GM11168 (cell line): ENCODE data around the gene NRSN1.
"Not testable (repeated sequence)": the region's sequence is repeated elsewhere in the genome, so short reads cannot be mapped to it uniquely, and the experiment has no call there.

Experiments used
- in situ Hi-C: fragments of 300-500 bp; cut with MboI; formaldehyde crosslinking; loops from one replicate; pipeline ENCODE4 v1.12.0; 2022; ENCODE audit warnings: low sequenced_read_pairs; ENCODE audit not compliant: unreplicated experiment

Gene NRSN1

GRCh38 chr6:24139639-24140038 is 13.6 kb downstream of the NRSN1 start:
- in situ Hi-C loops: no loop called here

- in situ Hi-C loops: no loop called here
These were observed 14.6 kb downstream of the NRSN1 start for GRCh38 chr6:24140591-24140990.

DNA sequence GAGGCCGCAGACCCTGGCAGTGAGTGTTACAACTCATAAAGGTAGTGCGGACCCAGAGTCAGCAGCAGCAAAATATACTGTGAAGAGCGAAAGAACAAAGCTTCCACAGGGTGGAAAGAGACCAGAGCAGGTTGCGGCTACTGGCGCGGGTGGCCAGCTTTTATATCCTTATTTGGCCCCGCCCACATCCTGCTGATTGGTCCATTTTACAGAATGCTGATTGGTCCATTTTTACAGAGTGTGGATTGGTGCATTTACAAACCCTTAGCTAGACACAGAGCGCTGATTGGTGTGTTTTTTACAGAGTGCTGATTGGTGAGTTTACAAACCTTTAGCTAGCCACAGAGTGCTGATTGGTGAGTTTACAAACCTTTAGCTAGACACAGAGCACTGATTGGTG is 16.7 kb downstream of the NRSN1 start:
- in situ Hi-C loops: not testable (repeated sequence)

GRCh38 chr6:24145690-24146131 is 19.7 kb downstream of the NRSN1 start:
- in situ Hi-C loops: no loop called here

- in situ Hi-C loops: no loop called here
These were observed 20.9 kb downstream of the NRSN1 start for GRCh38 chr6:24146871-24147270.

DNA sequence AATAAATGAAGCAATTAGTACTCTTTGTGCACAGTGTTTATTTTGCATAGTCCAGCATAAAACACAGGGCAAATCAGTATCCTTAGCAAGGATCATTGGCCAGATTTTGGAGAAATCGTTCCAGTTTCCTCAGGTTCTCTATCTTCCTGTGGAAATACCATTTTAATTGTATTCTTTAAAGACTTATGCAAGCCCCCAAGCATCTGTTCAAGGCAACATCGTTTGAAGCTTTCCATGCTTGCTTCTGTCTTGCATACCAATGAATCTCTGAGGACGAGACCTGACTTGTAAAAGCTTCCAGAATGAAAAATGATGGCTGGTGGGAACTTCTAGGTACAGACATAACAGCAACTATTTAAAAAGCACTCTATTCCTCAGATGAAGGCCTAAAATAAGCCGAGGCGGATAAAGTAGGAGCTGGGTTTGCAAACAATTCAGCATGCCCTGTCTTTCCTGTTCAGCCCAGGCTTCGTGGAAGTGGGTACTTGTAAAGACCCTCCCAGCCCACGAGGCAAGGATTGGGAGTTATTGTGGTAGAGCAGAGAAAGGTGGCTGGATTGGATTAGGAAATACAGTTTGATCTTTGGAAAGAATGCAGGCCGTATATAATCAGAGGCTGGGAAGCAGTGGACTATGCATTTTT is 21.6 kb downstream of the NRSN1 start:
- in situ Hi-C loops: no loop called here

DNA sequence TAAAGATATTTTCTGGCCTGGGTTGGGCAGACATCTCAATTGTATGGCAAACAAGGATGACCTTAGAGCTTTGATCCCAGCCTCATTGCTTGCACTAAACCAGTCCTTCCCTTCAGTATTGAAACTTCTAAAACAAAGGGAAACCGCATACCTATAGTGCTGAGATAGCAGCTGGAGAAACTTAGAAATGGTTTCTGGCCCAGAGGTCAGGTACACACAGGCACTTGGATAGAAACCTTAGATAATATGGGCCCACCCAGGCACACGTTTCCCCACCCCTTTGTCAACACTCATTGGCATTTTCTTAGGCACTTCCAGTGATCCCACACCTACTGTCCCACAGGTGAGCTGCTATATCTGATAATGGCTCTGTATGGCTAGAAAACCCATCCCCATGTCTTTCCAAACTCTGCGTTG is 22.1 kb downstream of the NRSN1 start:
- in situ Hi-C loops: no loop called here

- in situ Hi-C loops: no loop called here
These were observed 22.7 kb downstream of the NRSN1 start for GRCh38 chr6:24148684-24149083.

DNA sequence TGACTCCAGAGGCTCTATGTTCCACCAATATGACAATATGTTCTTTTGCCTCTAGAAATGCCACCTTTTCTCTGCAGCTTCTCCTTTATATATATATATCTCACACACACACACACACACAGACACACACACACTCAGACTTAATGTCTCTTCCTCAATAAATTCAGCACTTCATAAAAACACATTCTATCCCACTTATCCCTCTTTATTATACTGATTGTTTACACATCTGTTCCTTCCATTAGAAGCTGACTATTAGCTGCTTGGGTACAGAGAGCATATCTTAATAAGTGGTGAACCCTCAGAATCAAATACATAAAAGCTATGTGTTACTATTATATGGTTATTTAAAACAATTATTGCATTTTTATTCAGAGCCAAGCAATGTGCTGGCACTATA is 23.3 kb downstream of the NRSN1 start:
- in situ Hi-C loops: no loop called here

GRCh38 chr6:24149836-24150235 is 23.8 kb downstream of the NRSN1 start:
- in situ Hi-C loops: no loop called here

- in situ Hi-C loops: no loop called here
These were observed 26.0 kb downstream of the NRSN1 start for GRCh38 chr6:24152014-24152413.

DNA sequence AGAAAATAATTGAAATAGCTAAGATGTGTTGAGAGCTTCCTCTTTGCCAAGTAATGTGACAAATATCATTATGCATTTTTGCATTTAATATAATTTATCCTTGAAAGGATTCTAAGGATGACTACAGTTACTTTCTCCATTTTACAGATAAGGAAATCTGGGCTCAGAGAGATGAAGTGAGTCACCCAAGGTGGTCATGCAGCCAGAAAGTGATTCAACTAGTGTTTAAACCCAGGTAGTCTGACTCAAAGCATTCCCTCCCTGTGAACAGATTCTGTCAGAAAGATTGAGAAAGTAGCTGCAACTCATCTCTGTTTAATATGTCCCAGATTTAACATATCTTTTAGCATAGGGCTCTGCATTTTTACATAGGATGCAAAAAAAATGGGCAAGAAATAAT is 28.1 kb downstream of the NRSN1 start:
- in situ Hi-C loops: no loop called here

- in situ Hi-C loops: no loop called here
These were observed 31.9 kb downstream of the NRSN1 start for GRCh38 chr6:24157886-24158285.

GRCh38 chr6:24183584-24183983 is 57.6 kb downstream of the NRSN1 start:
- in situ Hi-C loops: no loop called here

GRCh38 chr6:24186349-24186748 is 60.3 kb downstream of the NRSN1 start:
- in situ Hi-C loops: no loop called here

- in situ Hi-C loops: no loop called here
These were observed 62.1 kb downstream of the NRSN1 start for GRCh38 chr6:24187965-24188577.

DNA sequence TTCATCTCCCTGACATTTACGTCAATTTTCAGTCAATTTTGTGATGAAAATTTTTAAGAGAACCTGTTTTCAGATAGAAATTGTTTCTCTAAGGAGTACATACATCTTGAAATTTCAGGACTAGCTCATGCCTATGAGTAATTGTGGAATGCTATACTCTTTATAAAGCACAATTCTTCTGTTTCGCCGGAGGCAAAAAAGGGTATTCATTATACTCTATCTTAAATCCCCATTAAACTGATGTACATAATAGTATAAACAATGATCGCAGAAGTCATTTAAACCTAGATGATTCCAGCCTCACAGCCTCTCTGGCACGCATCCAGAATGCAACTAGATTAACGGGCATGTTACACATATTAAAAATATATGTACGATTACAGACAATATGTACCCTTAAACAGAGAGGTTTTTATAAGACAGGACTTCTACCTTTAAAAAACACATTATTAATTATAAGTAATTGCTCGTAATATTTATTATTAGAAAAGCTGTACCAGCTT is 62.6 kb downstream of the NRSN1 start:
- in situ Hi-C loops: no loop called here

DNA sequence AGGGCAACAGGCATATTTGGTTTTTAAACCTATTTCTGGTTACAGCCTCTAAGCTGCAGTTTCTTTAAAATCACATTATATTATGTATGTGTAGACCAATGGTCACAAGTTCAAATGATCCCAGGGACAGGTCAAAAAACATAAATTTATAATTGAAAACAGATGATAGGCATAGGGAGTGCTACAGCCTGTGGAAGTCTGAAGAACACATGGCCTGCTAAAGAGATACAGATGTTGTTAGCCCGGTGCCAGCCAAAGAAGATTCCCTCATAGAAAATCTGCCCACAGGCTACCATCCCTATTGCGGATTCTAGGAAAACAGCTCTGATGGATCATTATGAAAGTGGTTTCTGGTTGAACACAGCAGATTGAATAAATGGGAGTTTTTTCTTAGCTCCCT is 65.3 kb downstream of the NRSN1 start:
- in situ Hi-C loops: no loop called here

- in situ Hi-C loops: no loop called here
These were observed 67.3 kb downstream of the NRSN1 start for GRCh38 chr6:24193364-24193763.

DNA sequence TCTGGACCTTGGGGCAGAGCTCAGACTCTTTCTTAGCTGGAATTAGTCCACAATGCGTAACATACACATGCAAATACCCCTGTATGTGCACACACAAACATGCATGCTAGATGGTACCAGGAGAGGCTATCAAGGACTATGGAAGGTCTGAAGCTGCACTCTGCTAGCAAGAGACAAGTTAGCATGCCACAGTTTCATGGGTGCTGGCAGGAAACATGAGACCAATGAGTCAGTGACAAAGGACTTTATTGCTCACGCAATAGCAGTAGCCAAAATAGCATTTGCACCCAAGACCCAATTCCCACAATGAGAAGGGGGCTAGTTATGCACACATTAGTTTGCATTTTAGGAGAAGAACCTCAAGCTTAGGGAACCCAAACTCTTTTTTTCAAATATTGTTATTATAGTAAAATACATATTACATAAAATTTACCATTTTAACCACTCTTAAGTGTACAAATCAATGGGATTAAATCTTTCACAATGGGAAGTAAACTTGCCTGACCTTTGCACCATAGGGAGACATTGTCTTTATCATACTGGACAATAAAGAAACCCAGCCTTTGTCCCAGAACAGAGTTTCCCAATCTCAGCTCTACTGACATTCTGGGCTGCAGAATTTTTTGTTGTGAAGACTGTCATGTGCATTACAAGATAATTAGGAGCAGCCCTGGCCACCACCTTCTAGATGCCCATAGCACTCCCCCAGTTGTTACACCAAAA is 69.1 kb downstream of the NRSN1 start:
- in situ Hi-C loops: no loop called here

DNA sequence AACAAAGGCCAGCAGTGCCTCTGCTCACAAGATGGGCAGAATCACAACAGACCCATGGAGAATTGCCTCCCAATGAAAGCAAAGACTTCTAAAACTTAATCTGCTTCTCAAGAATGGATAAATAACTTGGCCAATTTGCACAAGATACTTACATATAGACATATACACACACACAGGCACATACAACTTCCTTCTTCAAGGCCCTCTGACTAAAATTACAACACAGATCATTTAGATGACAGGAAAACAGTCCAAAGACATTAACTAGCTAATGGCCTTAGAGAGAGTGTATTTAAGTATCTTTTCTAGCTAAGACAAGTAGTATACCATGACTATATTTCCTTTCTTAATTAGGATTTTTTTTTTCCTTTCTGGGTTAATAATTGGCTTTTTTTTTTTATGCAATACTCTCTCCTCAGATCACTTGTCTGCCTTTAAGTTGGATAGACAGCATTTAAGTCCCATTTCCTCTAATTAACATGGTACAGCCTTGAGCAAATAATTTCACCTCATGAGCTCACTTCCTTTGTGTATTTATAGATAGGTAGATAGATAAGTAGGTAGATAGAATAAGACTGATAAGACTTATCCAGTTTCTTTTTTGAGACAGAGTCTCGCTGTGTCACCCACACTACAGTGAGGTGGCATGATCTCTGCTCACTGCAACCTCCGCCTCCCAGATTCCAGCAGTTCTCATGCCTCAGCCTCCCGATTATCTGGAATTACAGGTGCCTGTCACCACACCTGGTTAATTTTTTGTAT is 70.0 kb downstream of the NRSN1 start:
- in situ Hi-C loops: no loop called here
